Stimulated activated CD8-positive, alpha-beta memory T cell treated with anti-CD3 and anti-CD28 coated beads, Interleukin-15, amount 100 ng/mL, for 24 hours (primary cell): ENCODE data around the gene NIPSNAP2.
"Not testable (repeated sequence)": the region's sequence is repeated elsewhere in the genome, so short reads cannot be mapped to it uniquely, and the experiment has no call there.

Experiments used
- DNase-seq: peaks from one replicate; pipeline ENCODE4 v3.0.0-alpha.2; 2020; ENCODE audit warnings: low read depth

NIPSNAP2 gene

DNA sequence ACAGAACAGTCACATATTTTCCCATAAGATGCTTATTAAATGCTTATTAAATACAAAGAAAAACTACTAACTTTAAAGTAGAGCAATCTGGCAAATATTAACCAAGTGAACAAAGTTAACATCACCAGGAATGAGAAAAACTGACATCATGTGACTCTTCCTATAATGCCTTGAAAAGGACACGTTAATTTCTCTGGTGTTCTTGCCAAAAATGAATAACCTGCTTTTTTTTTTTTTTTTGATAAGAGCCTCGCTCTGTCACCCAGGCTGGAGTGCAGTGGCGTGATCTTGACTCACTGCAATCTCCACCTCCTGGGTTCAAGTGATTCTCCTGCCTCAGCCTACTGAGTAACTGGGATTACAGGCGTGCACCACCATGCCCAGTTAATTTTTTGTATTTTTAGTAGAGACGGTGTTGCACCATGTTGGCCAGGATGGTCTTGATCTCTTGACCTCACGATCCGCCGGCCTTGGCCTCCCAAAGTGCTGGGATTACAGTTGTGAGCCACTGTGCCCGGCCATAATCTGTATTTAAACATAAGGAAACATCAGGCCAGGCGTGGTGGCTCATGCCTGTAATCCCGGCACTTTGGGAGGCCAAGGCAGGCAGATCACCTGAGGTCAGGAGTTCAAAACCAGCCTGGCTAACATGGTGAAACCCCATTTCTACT lies 83.2 kb downstream of the NIPSNAP2 start:
- DNase-seq = not testable (repeated sequence)

DNA sequence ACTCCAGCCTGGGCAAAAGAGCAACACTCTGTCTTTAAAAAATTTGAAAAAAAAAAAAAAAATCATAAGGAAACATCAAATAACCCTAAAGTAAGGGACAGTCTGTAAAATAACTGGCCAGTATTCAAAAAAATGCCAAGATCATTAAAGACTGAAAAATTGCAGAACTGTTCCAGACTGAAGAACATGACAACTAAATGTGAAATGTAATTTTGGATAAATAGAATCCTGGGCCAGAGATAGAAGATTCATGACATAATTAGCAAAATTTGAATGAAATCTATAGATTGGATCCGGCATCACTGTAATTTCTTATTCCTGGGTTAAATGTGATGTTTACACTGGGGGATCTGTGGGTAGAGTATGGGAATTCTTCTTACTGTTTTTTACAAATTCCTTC lies 83.9 kb downstream of the NIPSNAP2 start:
- no peak for DNase-seq

DNA sequence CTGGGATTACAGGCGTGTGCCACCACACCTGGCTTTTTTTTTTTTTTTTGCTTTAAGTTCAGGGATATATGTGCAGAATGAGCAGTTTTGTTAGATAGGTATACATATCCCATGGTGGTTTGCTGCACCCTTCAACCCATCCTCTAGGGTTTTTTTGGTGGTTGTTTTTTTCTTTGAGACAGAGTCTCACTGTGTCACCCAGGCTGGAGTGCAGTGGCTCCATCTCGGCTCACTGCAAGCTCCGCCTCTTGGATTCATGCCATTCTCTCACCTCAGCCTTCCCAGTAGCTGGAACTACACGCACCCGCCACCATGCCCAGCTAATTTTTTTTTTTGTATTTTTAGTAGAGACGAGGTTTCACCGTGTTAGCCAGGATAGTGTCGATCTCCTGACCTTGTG lies 84.4 kb downstream of the NIPSNAP2 start:
- not testable (repeated sequence) for DNase-seq
